Measurements from ENCODE around the gene YPEL5. TPM values are rescaled to one million over a fixed set of nuclear protein-coding genes. Genes with fewer than 3 reads are reported as not detected.
A peak's percentile ranks its signal among the peaks of the same experiment; 100 is the strongest.

The YPEL5 gene
- total and polyA plus RNA-seq, 8 donors: 17.7 to 192 (median 72.0) TPM

DNA sequence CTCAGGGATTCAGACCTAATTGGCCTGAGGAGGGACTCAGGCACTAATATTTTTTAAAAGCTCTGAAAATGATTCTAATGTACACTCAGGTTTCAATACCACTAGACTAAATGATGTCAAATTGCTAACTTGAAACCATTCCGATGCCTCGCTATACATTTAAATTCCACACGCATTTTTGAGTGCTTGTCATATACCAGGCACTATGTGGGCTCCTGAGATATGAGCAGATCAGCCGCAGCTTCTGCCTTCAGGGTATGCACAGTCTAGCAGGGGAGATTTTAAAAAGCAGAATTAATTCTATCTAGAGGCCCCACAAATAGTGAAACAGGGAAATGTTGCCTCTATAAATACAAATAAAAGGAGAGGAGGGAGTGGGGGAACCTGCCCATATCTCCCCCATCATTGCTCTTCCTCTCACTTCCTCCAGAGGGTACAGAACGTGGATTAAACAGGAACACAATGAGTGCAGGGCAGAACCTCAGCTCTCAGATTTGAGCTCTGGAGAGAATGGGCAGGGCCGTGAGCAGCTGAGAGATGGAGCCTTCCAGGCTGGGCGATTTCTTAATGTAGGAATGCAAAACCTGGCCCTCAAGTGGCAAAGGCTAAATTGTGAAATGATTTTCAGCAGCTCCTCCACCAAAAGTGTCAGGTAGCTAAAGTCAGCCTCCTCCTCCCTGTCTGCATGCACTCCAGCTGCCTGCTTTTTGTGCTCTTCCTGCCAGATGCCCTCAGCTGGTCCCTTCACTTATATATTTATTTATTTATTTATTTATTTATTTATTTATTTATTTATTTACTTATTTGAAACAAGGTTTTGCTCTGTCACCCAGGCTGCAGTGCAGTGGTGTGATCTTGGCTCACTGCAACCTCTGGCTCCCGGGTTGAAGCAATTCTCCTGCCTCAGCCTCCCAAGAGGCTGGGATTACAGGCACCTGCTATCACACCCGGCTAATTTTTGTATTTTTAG lies 59.9 kb downstream of the YPEL5 start:
- no peaks in the 10 kb centered on the region for H3K36me3 ChIP-seq
- TF ChIP-seq, protein P1, sequence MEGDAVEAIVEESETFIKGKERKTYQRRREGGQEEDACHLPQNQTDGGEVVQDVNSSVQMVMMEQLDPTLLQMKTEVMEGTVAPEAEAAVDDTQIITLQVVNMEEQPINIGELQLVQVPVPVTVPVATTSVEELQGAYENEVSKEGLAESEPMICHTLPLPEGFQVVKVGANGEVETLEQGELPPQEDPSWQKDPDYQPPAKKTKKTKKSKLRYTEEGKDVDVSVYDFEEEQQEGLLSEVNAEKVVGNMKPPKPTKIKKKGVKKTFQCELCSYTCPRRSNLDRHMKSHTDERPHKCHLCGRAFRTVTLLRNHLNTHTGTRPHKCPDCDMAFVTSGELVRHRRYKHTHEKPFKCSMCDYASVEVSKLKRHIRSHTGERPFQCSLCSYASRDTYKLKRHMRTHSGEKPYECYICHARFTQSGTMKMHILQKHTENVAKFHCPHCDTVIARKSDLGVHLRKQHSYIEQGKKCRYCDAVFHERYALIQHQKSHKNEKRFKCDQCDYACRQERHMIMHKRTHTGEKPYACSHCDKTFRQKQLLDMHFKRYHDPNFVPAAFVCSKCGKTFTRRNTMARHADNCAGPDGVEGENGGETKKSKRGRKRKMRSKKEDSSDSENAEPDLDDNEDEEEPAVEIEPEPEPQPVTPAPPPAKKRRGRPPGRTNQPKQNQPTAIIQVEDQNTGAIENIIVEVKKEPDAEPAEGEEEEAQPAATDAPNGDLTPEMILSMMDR (IDR thresholded peaks at IDR 0.05): no peak
- TF ChIP-seq EP300 (IDR thresholded peaks at IDR 0.05) (no peak), POLR2AphosphoS5 (IDR thresholded peaks at IDR 0.05) (no peak), POLR2A (IDR thresholded peaks at IDR 0.05) (no peak)
- WGBS, 5 donors: 74 to 87% (median 81%) methylated on average over 9 of the region's 9 CpGs
- H3K27me3 ChIP-seq: no peaks in the 10 kb centered on the region
- H3K4me1 ChIP-seq: peaks cover 4 to 11% (median 5%) of the 10 kb centered on the region in 4 donors
- no peak overlapping the region for H3K27ac ChIP-seq
- intact Hi-C loops (cut with DNase I; ENCODE audit: low total_unique reads): no loop called here
- no peaks in the 10 kb centered on the region for H3K9me3 ChIP-seq
- H3K4me3 ChIP-seq: no peak overlapping the region
- DNase-seq: no peak

GRCh38 chr2:30208453-30208852 lies 61.6 kb downstream of the YPEL5 start:
- intact Hi-C loops (cut with DNase I; ENCODE audit: low total_unique reads): no loop called here
- TF ChIP-seq POLR2A (IDR thresholded peaks at IDR 0.05) (no peak), EP300 (IDR thresholded peaks at IDR 0.05) (no peak), POLR2AphosphoS5 (IDR thresholded peaks at IDR 0.05) (peak in 1 of 3 donors; percentile 37)
- TF ChIP-seq, protein P1 (IDR thresholded peaks at IDR 0.05): peak in 5 of 7 experiments; percentile 85 to 94 (median 91)
- DNase-seq: peak; percentile 70 to 91
- no peaks in the 10 kb centered on the region for H3K9me3 ChIP-seq
- no peak overlapping the region for H3K4me3 ChIP-seq
- WGBS, 5 donors: 0 to 2% (median 0%) methylated on average over 2 of the region's 2 CpGs
- H3K4me1 ChIP-seq: peaks cover 0 to 5% (median 4%) of the 10 kb centered on the region in 4 donors
- H3K27ac ChIP-seq: no peak overlapping the region
- no peaks in the 10 kb centered on the region for H3K27me3 ChIP-seq
- no peaks in the 10 kb centered on the region for H3K36me3 ChIP-seq

DNA sequence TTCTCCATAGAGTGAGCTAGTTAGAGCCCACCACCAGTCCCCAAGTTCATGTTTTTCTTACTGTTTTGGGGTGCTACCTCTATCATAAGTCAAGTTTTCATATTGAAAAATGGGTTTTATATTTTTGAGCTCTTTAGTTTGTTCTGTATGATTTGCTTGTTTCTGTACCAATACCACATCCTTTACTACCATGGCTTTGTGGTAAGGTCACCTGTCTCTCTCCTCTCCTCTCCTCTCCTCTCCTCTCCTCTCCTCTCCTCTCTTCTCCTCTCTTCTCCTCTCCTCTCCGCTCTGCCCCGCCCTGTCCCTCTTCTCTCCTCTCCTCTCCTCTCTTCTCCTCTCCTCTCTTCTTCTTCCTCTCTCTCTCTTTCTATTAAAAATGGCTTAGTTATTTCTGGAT lies 62.4 kb downstream of the YPEL5 start:
- no peak overlapping the region for H3K27ac ChIP-seq
- H3K4me3 ChIP-seq: no peak overlapping the region
- H3K27me3 ChIP-seq: no peaks in the 10 kb centered on the region
- H3K36me3 ChIP-seq: no peaks in the 10 kb centered on the region
- no peaks in the 10 kb centered on the region for H3K9me3 ChIP-seq
- no peak for DNase-seq
- H3K4me1 ChIP-seq: peaks cover 0 to 5% (median 4%) of the 10 kb centered on the region in 4 donors
- WGBS, 5 donors: 89 to 94% methylated on average over 2 of the region's 2 CpGs; no CpG with 5 or more reads in 3 of the 5 donors
- intact Hi-C loops (cut with DNase I; ENCODE audit: low total_unique reads): no loop called here
- TF ChIP-seq EP300 (IDR thresholded peaks at IDR 0.05) (no peak), POLR2A (IDR thresholded peaks at IDR 0.05) (no peak), POLR2AphosphoS5 (IDR thresholded peaks at IDR 0.05) (no peak)
- TF ChIP-seq, protein P1 (IDR thresholded peaks at IDR 0.05): no peak

Small RNA genes lying within 50 kb of the gene (small RNA-seq; reads per million reads assigned to genes)
- gene SNORA10B: 0 reads per million in 4 donors

Other genes with a start within 250 kb of the YPEL5 start
- gene ALK, start 225.4 kb upstream of the YPEL5 start, total RNA-seq: under 1 TPM in 1 of 5 donors, not detected in 4; 0.92 TPM
- under 1 TPM in 1 of 3 donors, not detected in 2; 0.13 TPM for gene ALK, start 225.4 kb upstream of the YPEL5 start, polyA plus RNA-seq
- 10 to 100 TPM in 4 of 5 donors, 1 to 10 TPM in 1; 7.1 to 39.8 (median 18.5) TPM for gene LBH, start 84.5 kb downstream of the YPEL5 start, total RNA-seq
- 10 to 100 TPM in 2 of 3 donors, 1 to 10 TPM in 1; 6.6 to 18.5 (median 15.4) TPM for gene LBH, start 84.5 kb downstream of the YPEL5 start, polyA plus RNA-seq